ENCODE data around the gene THAP7. TPM values are rescaled to one million over a fixed set of nuclear protein-coding genes. Genes with fewer than 3 reads are reported as not detected.

Gene THAP7
- total and polyA plus RNA-seq, 2 donors from 2014 or later = 25.5 to 44.1 TPM

- no peak overlapping the region for H3K4me3 ChIP-seq (ENCODE audit: low read length in 3 of 3)
- no peaks in the 10 kb centered on the region for H3K36me3 ChIP-seq (ENCODE audit: control insufficient read depth in 2 of 3, insufficient read depth in 3 of 3, low read length in 3 of 3)
- H3K9me3 ChIP-seq (ENCODE audit: control insufficient read depth in 2 of 3, insufficient read depth in 1 of 3, low read length in 3 of 3) = no peaks in the 10 kb centered on the region
- TF ChIP-seq CTCF (IDR thresholded peaks at IDR 0.05; ENCODE audit: borderline replicate concordance, extremely low read depth, insufficient read depth) = no peak
- intact Hi-C loops (cut with DNase I) = no loop called here
- FAIRE-seq (no peak), DNase-seq (no peak)
- H3K27ac ChIP-seq (ENCODE audit: low read depth in 2 of 2, low read length in 2 of 2) = no peak overlapping the region
- no peaks in the 10 kb centered on the region for H3K27me3 ChIP-seq (ENCODE audit: control insufficient read depth, insufficient read depth, low read length)
- H3K9ac ChIP-seq (ENCODE audit: low read length in 3 of 3) = no peak overlapping the region
- no peaks in the 10 kb centered on the region for H3K4me1 ChIP-seq (ENCODE audit: control insufficient read depth in 2 of 3, insufficient read depth in 2 of 3, low read depth in 1 of 3, low read length in 3 of 3)
Observed at GRCh38 chr22:21022507-21022906, 20.6 kb upstream of the THAP7 start.

- Histone ChIP-seq H3K9ac (ENCODE audit: low read length in 3 of 3) (no peak overlapping the region), H3K27ac (ENCODE audit: low read depth in 2 of 2, low read length in 2 of 2) (no peak overlapping the region), H3K9me3 (ENCODE audit: control insufficient read depth in 2 of 3, insufficient read depth in 1 of 3, low read length in 3 of 3) (no peaks in the 10 kb centered on the region), H3K27me3 (ENCODE audit: control insufficient read depth, insufficient read depth, low read length) (no peaks in the 10 kb centered on the region), H3K4me3 (ENCODE audit: low read length in 3 of 3) (no peak overlapping the region), H3K4me1 (ENCODE audit: control insufficient read depth in 2 of 3, insufficient read depth in 2 of 3, low read depth in 1 of 3, low read length in 3 of 3) (no peaks in the 10 kb centered on the region), H3K36me3 (ENCODE audit: control insufficient read depth in 2 of 3, insufficient read depth in 3 of 3, low read length in 3 of 3) (no peaks in the 10 kb centered on the region)
- intact Hi-C loops (cut with DNase I) = no loop called here
- no peak for DNase-seq
- no peak for TF ChIP-seq CTCF (IDR thresholded peaks at IDR 0.05; ENCODE audit: borderline replicate concordance, extremely low read depth, insufficient read depth)
- FAIRE-seq = no peak
Observed at GRCh38 chr22:21020802-21021429, 19.0 kb upstream of the THAP7 start.

- no peak for TF ChIP-seq CTCF (IDR thresholded peaks at IDR 0.05; ENCODE audit: borderline replicate concordance, extremely low read depth, insufficient read depth)
- no peaks in the 10 kb centered on the region for H3K36me3 ChIP-seq (ENCODE audit: control insufficient read depth in 2 of 3, insufficient read depth in 3 of 3, low read length in 3 of 3)
- no peak overlapping the region for H3K9ac ChIP-seq (ENCODE audit: low read length in 3 of 3)
- no peaks in the 10 kb centered on the region for H3K9me3 ChIP-seq (ENCODE audit: control insufficient read depth in 2 of 3, insufficient read depth in 1 of 3, low read length in 3 of 3)
- H3K27me3 ChIP-seq (ENCODE audit: control insufficient read depth, insufficient read depth, low read length) = no peaks in the 10 kb centered on the region
- H3K4me1 ChIP-seq (ENCODE audit: control insufficient read depth in 2 of 3, insufficient read depth in 2 of 3, low read depth in 1 of 3, low read length in 3 of 3) = peaks cover 0 to 11% (median 5%) of the 10 kb centered on the region in 3 donors
- intact Hi-C loops (cut with DNase I) = no loop called here
- DNase-seq (no peak), FAIRE-seq (no peak)
- no peak overlapping the region for H3K27ac ChIP-seq (ENCODE audit: low read depth in 2 of 2, low read length in 2 of 2)
- no peak overlapping the region for H3K4me3 ChIP-seq (ENCODE audit: low read length in 3 of 3)
Observed at GRCh38 chr22:21018314-21018713, 16.4 kb upstream of the THAP7 start.
